ENCODE results near the gene ZBTB20. TPM values are rescaled to one million over a fixed set of nuclear protein-coding genes. Genes with fewer than 3 reads are reported as not detected.

ZBTB20 gene
- total and polyA plus RNA-seq, 10 of the 15 experiments (the other 5 are each of a cell fraction or from before 2014, with no cell fraction given), result 0.20 to 5.5 (median 2.2) TPM

DNA sequence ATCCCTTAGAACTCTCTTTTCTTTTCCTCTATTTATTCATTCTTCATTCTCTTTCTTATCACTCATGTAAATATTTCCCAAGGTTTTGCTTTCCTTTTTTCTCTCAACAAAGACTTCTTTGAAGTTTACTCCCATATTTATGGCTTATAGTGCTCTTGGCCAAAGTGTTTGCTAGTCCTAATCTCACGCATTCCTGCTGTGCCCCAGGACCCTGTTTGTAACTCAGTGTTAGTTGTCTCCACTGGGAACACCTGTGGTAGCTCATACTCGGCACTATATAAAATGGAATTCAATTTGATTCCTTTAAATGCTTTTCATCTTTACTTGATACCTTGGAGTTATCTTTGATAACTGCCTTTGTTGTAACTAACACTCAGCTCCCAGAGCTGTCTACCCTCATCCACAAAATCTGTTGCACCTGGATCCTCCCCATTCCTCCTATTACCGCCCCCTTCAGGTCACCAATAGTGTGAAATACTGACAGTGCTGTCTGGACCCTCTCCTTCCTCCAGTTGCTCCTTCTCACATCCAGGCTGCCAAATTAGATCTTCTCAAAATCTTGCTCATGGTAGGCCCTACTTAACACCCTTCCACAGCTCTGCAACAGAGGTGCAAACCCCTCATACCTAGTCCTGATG lies 776.4 kb downstream of the ZBTB20 start:
- no peaks in the 10 kb centered on the region for H3K27me3 ChIP-seq (replicated peaks in 1 of 2; ENCODE audit: control insufficient read depth in 2 of 2, insufficient read depth in 2 of 2, low read length in 1 of 2)
- RAD21 ChIA-PET (ENCODE audit: unreplicated experiment), result no interaction called here
- no peaks in the 10 kb centered on the region for H4K20me1 ChIP-seq (ENCODE audit: control insufficient read depth, insufficient read depth)
- peak; percentile 52 for FAIRE-seq
- no peak overlapping the region for H2AFZ ChIP-seq (ENCODE audit: control insufficient read depth, low read depth, low read length)
- WGBS (ENCODE audit: insufficient coverage, insufficient replicate concordance, low lambda C conversion rate, missing lambda C conversion rate), result 16% methylated on average over 3 of the region's 3 CpGs
- no peak overlapping the region for H3K4me2 ChIP-seq (ENCODE audit: control insufficient read depth, insufficient read depth)
- no peak overlapping the region for H3K27ac ChIP-seq (ENCODE audit: control insufficient read depth, insufficient read depth)
- no peaks in the 10 kb centered on the region for H3K79me2 ChIP-seq (ENCODE audit: control insufficient read depth, insufficient read depth, low read length)
- POLR2A ChIA-PET, result interaction anchor here (0.6 to 0.9 kb wide), 2 partner anchors 42 to 46 kb away, joined by 3 read pairs; no protein-coding TSS in a partner anchor
- in situ Hi-C loops (cut with MboI) (no loop called here), intact Hi-C loops (cut with micrococcal nuclease; ENCODE audit: unreplicated experiment) (no loop called here)
- no peak for DNase-seq (ENCODE audit: low read depth, low spot score)
- no peak overlapping the region for H3K9ac ChIP-seq (ENCODE audit: control insufficient read depth, insufficient read depth, low read length)
- no peaks in the 10 kb centered on the region for H3K9me3 ChIP-seq (replicated peaks; ENCODE audit: control insufficient read depth, insufficient read depth, low read length)
- no peak overlapping the region for H3K4me3 ChIP-seq
- SMC1A ChIA-PET (ENCODE audit: uncharacterized antibody, unreplicated experiment), result interaction anchor here (0.9 to 1.0 kb wide), 2 partner anchors 20 to 79 kb away, joined by 3 to 5 read pairs; no protein-coding TSS in a partner anchor
- H3K4me1 ChIP-seq (ENCODE audit: control insufficient read depth, insufficient read depth, low read length), result no peaks in the 10 kb centered on the region
- H3K36me3 ChIP-seq (ENCODE audit: control insufficient read depth in 2 of 2, insufficient read depth in 2 of 2, low read length in 1 of 2), result 0 out of 4 replicates have a peak, but pooled peaks cover 0 to 7% of the 10 kb centered on the region in 2 experiments
- TF ChIP-seq BMI1 (IDR thresholded peaks at IDR 0.05; ENCODE audit: borderline replicate concordance), result no peak
- TF ChIP-seq HDAC2 (IDR thresholded peaks at IDR 0.05), result no peak
- TF ChIP-seq, protein P1, sequence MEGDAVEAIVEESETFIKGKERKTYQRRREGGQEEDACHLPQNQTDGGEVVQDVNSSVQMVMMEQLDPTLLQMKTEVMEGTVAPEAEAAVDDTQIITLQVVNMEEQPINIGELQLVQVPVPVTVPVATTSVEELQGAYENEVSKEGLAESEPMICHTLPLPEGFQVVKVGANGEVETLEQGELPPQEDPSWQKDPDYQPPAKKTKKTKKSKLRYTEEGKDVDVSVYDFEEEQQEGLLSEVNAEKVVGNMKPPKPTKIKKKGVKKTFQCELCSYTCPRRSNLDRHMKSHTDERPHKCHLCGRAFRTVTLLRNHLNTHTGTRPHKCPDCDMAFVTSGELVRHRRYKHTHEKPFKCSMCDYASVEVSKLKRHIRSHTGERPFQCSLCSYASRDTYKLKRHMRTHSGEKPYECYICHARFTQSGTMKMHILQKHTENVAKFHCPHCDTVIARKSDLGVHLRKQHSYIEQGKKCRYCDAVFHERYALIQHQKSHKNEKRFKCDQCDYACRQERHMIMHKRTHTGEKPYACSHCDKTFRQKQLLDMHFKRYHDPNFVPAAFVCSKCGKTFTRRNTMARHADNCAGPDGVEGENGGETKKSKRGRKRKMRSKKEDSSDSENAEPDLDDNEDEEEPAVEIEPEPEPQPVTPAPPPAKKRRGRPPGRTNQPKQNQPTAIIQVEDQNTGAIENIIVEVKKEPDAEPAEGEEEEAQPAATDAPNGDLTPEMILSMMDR (IDR thresholded peaks at IDR 0.05 in 2 of 3, conservative IDR thresholded peaks at IDR 0.05 in 1 of 3; ENCODE audit: control insufficient read depth in 2 of 3, extremely low read depth in 1 of 3, insufficient read depth in 1 of 3, low read depth in 3 of 3, low read length in 3 of 3), result peak in 2 of 3 experiments; percentile 20 to 21; a peak in 1 of 6 replicates
- BruUV-seq (replicated peaks), result no TSS peak
- 0 out of 3 replicates have a peak, but pooled peaks have one; percentile 28 for ATAC-seq
- CTCF ChIA-PET, result interaction anchor here (0.5 to 1.4 kb wide), 5 partner anchors 8 to 220 kb away, joined by 3 to 4 read pairs (median 3); no protein-coding TSS in a partner anchor
